Stimulated activated CD8-positive, alpha-beta memory T cell treated with anti-CD3 and anti-CD28 coated beads, Interleukin-7, amount 100 ng/mL, for 4 hours (primary cell): ENCODE data around the gene MLYCD.

ENCODE experiments used
- DNase-seq, 2 donors: peaks; one replicate each; pipeline ENCODE4 v3.0.0-alpha.2; 2020; ENCODE audit warnings: low read depth in 2 of 2

MLYCD gene

DNA sequence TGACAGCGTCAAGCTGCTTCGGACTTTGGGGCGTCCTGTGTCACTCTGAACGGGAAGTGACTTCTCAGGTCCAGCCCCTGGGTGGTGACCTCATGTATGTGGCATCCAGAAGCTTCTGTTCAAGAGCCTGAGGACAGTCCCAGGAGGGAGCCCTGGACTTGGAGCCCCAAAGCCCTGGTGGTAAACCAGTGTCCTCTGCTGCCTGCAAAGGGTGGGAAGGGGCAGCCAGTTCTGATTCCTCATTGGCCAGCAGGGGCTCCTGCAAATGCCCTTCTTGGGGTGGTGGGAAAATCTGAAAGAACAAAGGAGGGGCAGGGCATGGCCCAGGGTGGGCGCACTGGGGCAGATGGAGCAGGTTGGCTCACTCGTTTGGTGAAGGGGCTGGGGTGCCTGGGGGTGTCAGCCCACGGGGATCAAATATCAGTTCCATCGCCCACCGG, 55.7 kb downstream of the MLYCD start:
- DNase-seq = no peak

DNA sequence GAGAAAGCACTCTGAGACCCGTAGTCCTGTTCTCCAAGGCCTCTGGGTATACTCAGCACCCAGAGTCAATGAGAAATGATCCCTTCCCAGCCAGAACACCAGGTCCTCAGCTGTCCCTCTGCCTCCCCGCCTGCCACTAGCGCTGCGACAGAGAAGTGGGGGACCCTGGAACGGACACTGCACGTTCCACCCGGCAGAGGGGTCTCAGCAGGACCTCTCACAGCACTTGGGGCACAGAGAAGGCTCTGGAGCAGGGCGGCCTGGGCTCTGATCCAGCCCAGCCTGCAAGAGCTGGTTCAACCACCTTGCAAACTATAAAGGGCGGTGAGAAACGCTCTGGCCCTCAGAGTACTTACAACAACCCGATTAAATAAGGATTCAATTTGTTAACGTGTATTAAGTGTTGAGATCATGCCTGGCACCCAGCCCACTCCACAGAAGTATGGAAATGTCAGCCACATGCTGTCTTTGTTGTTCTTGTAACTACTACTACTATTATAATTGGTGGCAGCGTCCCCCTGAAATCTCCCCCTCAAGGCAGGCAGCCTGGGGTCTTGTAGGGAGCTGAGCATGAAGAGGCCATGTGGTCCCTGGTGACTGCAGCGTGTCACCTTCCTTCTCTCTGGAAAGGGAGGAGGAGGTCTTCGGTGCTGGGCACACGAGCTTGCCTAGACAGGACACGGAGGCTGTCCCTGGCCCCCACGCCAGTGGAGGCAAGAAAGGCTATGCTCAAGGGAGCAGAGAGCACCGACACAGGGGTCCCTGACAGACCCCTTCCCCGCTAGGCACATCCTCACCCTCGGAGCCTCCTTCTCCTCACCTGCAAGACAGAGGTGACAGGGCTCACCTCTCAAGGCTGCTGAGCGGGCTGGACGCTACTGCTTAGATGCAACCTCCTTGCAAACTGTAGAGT, 56.6 kb downstream of the MLYCD start:
- no peak for DNase-seq

DNA sequence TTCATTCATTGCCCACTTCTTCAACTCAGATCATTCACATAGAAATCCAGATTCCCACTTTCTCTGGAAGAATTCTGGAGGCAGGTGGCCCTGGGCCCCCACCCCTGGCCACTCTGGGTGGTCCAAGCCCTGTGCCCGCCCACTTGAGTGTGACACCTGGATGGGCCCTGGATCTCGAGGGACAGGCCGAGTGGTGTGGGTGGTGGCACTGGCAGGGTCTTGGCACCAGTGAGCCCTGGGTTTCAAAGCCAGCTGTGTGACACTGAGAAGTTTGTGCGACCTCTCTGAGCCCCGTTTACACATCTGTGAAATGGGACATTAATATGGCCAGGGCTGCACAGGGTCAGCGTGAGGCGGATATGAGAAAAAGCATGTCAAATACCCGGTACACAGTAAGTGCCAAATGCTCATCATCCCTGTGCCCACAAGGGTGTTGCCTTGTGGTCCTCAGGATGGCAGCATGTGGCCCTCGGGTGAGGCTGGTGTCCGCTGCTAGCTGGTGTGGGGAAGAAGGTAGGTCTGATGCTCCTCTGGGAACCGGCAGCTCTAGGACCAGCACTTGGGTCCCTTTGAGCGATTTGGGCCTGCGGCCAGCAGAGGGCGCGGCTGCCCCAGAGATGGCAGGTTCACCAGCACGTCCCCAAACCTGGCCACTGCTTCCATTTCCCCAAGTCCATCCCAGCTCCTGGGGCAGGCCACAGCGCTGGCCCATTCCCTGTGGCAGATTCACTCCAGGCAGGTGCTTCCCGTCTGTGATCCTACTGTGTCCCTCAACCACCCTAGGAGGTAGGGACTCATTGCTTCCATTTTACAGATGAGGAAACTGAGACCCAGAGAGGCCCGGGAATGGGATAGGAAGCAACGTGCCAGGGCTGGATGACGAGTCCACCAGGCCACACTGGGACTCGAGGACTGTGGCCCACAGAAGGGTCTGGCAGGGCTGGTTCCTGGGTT, 57.7 kb downstream of the MLYCD start:
- DNase-seq = peak; percentile 33 to 47

DNA sequence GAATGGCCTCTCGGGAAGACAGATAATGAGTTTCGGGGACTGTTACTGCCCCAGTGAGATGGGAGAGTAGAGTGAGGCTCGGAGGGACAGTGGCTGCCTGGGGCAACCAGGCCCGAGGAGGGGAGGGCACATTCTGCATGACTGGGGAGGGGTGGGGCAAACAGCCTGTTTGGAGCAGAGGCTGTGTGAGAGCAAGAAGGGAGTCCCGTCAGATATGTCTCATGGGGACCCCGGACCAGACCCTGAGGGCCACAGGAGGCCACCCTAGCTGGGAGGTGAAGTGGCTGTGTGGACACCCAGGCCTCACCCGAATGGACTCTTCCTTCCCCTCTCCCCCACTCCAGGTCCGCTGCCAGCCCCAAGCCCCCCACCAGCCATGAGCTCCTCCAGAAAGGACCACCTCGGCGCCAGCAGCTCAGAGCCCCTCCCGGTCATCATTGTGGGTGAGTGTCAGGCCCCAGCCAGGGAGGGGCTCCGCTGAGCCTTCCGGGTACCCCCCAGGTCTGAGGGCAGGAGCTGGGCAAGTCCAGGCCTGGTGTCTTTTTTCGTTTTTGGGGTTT, 58.5 kb downstream of the MLYCD start:
- DNase-seq = no peak

DNA sequence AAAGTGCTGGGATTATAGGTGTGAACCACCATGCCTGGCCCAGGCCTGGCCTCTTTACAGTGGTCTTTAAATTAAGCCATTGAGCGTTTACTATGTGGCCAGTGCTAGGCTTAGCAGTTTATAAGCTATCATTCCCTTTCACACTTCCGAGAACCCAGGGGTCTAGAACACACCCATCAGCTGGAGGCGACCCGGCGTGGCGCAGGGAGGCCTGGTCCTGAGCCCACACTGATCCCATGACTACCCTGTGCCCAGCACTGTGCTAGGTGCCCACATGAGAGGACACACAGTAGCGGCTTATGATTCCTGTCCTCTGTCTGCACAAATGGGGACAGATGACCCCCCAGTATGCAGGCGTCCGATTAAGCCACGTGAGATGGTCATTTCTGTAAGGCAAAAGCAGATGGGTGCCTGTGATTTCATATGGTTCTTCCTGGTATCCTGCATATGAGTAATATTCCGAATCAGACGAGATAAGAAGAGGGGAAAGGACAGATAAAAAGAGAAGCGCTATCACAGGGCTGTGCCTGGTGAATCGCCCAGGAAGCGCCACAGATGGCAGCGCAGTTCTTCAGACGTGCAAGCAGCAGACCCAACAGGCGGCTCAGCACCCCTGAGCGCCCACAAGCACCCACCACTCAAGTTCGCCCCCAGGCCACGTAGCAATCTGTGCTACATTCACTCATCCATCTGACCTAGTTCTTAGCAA, 59.4 kb downstream of the MLYCD start:
- DNase-seq = no peak

DNA sequence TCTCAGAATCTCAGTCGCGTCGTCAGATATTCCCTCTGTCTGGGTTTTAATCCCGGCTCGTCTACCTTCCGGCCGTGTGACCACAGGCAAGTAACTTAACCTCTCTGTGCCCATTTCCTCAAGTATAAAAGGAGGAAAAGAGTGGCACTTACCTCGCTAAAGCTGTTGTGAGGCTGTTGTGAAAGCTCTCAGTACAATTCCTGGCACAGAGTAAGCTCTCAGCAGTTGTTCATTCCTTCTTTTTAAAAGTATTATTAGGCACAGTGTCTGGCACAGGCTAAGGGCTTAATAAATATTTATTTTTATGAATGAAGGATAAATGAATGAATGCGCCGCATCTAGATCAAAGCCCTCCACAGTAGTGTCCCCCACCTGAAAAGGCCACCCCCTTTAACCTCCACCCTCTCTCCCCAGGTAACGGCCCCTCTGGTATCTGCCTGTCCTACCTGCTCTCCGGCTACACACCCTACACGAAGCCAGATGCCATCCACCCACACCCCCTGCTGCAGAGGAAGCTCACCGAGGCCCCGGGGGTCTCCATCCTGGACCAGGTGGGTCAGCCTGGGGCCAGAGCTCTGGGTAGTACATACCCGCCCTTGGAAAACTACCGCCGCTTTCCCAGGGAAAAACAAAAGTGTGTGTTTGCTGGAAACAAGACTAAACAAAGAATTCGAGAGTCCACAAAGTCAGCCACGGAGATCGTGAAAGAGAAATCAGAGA, 60.1 kb downstream of the MLYCD start:
- DNase-seq = no peak

DNA sequence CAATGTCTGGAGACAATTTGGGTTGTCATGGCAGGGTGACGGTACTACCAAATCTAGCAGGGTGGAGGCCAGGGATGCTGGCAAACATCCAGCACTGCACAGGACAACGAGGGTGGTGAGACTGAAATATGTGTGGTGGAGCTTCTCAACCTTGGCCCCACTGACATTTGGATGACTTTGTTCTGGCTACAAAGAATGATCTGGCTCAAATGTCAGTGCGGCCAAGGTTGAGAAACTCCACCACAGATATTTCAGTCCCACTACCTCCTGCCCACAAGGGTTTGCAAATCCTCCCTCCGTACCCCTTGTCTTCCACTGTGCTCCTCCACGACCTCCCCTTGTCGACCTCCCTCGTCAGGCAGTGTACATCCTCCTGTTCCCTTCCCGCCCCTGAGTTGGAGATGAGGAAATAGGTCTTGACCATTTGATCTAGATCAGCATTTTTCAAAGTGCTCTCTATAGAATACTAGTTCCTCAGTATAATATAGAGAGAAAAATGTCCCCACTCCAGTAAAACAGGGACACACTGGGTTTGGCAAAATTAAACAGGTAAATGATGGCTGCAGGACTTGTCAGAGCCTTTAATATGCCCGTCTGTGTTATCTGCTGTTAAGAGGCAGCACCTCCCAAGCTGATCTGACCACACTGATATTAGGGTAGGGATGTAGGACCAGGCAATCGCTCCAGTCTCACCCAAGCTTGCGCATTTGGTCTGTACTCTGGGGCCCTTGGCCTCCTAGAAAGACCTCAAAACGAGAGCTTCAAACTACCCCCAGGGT, 60.9 kb downstream of the MLYCD start:
- DNase-seq = no peak

DNA sequence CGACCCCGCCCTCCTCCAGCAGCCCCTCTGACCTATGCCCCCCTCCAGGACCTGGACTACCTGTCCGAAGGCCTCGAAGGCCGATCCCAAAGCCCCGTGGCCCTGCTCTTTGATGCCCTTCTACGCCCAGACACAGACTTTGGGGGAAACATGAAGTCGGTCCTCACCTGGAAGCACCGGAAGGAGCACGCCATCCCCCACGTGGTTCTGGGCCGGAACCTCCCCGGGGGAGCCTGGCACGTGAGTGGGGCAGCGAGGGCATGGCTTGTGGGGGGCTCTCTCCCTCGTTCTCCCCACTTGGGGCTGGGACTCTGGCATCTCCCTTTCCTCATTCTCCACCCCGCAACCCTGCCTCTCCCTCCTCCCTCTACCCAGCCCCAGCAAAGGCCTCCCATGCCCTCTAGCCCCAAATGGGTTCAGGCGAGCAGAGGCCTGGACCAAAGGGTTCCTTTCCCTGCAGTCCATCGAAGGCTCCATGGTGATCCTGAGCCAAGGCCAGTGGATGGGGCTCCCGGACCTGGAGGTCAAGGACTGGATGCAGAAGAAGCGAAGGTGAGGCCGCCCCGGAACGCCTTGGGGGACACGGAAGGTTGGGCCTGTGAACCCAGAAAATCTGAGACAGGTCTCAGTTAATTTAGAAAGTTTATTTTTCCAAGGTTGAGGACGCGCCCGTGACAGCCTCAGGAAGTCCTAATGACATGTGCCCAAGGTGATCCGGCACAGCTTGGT, 61.8 kb downstream of the MLYCD start:
- DNase-seq = no peak

DNA sequence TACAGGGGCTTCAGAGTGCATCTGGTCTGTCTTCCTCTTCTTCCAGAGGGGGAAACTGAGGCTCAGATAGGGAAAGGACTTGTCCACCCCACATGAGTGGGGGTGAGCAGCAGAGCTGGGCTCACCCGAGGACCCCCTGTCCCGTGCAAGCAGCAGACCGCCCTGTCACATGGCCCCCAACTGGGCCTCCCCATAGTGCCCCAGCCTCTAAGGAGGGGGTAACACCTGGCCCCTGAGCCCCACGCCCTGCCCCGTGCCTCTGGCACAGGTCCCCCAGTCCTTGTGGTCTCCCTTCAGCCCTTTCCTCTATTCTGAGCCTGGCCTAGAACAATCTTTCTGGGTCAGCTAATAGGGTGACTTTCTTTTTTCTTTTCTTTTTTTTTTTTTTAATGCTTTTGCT, 62.7 kb downstream of the MLYCD start:
- DNase-seq = no peak

DNA sequence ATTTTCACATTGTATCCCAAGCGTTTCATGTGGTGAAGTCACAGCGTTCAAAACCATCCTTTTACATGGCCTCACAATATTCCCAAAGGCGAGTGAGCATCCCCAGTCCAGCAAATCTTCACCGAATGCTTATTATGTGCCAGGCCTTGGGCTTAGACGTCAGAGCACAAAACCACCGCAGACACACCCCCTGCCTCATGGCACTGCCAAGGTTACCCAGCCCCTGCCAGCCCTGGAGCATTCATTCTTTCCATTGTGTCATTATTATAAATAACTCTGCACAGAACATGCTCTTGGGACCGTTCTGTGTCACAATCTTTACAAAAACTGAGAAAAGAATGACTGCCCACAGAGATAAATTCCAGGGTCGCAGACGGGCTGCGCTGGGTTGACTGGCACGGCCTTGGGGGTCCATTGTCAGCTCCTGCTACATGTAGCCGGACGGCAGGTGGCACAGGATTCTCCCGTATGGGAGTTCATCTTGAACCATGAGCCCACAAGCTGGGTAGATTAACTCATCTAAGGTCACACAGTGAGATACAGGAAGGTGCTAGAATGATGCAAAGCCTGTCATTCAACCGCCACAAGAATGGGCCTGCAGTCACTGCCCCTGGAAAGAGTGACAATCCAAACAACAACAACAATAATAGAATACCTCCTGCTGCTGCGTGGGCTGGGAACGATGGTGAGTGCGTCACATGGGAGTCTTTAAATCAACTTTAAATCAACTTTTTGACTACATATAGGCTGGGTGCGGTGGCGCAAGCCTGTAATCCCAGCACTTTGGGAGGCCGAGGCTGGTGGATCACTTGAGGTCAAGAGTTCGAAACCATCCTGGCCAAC, 64.6 kb downstream of the MLYCD start:
- DNase-seq = no peak

DNA sequence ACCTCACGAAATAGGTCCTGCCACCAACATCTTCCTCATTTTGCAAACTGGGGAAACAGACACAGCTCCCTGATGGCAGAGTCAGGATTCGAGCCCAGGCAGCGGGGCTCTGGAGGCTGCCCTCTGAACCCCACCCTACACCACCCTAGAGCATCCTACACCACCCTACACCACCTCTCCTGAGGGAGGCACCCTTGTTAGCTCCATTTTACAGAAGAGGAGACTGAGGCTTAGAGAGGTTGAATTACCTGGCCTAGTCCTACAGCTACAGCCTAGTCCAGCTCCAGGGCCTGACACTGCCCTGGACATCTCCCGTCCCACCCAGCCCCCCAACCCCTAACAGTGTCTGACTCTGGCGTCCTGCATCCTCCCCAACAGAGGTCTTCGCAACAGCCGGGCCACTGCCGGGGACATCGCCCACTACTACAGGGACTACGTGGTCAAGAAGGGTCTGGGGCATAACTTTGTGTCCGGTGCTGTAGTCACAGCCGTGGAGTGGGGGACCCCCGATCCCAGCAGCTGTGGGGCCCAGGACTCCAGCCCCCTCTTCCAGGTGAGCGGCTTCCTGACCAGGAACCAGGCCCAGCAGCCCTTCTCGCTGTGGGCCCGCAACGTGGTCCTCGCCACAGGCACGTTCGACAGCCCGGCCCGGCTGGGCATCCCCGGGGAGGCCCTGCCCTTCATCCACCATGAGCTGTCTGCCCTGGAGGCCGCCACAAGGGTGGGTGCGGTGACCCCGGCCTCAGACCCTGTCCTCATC, 65.9 kb downstream of the MLYCD start:
- DNase-seq = no peak

DNA sequence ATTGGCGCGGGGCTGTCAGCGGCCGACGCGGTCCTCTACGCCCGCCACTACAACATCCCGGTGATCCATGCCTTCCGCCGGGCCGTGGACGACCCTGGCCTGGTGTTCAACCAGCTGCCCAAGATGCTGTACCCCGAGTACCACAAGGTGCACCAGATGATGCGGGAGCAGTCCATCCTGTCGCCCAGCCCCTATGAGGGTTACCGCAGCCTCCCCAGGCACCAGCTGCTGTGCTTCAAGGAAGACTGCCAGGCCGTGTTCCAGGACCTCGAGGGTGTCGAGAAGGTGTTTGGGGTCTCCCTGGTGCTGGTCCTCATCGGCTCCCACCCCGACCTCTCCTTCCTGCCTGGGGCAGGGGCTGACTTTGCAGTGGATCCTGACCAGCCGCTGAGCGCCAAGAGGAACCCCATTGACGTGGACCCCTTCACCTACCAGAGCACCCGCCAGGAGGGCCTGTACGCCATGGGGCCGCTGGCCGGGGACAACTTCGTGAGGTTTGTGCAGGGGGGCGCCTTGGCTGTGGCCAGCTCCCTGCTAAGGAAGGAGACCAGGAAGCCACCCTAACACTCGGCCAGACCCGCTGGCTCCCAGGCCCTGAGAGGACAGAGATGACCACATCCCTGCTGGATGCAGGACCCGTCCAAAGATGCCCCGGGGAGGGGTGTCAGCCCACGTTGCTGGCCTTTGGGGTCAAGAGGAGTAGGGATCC, 66.7 kb downstream of the MLYCD start:
- DNase-seq = no peak

DNA sequence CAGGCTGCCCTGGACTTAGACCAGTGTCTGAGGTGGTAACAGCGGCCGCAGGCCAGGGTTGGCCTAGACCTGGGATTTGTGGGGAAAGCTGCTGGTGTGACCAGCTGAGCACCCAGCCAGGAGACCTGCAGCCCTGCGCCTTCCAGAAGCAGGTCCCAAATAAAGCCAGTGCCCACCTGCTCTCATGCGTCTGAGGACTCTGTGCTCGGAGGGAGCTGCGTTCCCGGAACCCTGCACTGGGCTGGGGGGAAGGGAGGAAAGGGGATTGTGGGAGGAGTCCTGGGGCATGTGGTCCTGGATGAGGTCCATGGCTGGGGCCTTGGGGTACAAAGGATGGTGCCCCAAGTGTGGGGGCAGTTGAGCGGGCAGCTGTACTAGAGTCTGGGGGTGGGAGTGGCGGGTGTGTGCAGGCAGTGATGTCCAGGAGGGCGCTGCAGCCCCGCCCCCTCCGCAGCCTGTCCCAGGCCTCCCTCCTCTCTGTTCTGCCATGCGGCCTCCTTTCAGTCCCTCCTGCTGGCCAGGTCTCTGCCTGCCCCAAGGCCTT, 67.3 kb downstream of the MLYCD start:
- DNase-seq = no peak

DNA sequence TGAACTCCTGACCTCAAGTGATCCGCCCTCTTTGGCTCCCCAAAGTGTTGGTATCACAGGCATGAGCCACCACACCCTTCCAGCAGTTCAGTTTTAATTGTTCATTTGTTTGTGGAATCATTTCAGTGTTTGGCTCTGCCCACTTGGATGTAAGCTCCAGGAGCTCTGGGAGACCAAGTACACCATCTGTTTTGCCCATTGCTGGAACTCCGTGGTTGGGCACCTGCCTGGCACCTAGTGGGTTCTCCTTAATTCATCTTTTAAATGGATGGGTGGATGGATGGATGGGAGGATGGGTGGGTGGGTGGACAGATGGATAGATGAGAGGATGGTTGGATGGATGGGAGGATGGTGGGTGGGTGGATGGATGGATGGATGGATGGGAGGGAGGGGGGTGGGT, 68.2 kb downstream of the MLYCD start:
- no peak for DNase-seq

DNA sequence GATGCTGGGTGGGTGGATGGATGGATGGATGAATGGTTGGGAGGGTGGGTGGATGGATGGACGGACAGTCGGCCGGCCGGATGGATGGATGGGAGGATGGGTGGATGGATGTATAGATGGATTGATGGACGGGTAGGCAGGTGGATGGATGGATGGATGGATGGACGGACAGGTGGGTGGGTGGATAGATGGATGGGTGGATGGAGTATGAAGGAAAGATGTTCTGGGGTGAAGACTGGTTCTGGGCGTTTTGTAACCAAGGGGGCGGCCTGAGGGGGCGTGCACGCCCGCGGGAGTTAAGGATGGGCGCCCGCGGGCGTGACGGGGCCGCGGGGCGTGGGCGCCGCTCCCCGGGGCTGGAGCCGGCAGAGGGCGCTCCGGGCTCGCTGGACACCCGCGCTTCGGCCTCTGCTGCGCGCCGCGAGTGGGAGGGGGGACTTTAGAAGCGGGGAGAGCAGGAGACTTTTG, 69.0 kb downstream of the MLYCD start, which contains the start of gene NECAB2:
NECAB2 (plus strand) TSS at position 407 of the 468 bp plus-strand sequence. CDS start 405 bp downstream, outside the sequence.
- DNase-seq = no peak

DNA sequence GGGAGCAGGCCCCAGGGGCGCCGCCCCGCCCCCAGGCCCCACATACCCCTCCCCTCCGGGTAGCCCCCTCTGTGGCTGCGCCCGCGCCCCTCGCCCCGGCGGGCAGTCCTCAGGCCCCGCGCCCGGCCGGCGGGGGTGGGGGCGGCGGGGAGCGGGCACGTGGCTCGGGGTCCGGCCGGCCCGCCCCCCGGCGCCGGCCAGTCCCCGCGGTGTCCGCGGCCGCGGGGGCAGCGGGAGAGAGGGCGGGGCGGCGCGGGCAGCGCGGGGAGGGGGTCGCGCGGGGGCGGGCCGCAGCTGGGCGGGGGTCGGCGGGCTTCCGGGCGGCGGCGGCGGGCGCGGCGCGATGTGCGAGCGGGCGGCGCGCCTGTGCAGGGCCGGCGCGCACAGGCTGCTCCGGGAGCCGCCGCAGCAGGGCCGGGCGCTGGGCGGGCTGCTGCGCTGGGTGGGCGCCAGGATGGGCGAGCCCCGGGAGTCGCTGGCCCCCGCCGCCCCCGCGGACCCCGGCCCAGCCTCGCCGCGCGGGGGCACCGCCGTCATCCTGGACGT, 69.5 kb downstream of the MLYCD start:
- DNase-seq = no peak
